K562 (cell line): ENCODE results near the gene SLC35A2. TPM values are rescaled to one million over a fixed set of nuclear protein-coding genes. Genes with fewer than 3 reads are reported as not detected.

Experiments
- CBX2 ChIP-seq: fragments of 200-600 bp; sonication (generic); IDR thresholded peaks from one replicate; pipeline ENCODE4 v1.6.1; 2012; ENCODE audit warnings: mild to moderate bottlenecking, low read length, inconsistent platforms; ENCODE audit not compliant: insufficient read depth, poor library complexity, severe bottlenecking
- CEBPB ChIP-seq: fragments of 450-650 bp; IDR thresholded peaks from 2 replicates; pipeline ENCODE4 v1.6.1; 2016; ENCODE audit warnings: missing genetic modification characterization, missing compliant biosample characterization
- CREB3 ChIP-seq: fragments of 450-650 bp; conservative IDR thresholded peaks from 2 replicates; pipeline ENCODE4 v1.6.1; 2016; ENCODE audit warnings: missing genetic modification characterization, low read depth, mild to moderate bottlenecking, missing compliant biosample characterization, moderate library complexity
- DACH1 ChIP-seq: fragments of 450-650 bp; IDR thresholded peaks from 2 replicates; pipeline ENCODE4 v1.6.1; 2018; ENCODE audit not compliant: partially characterized antibody
- ESRRB ChIP-seq: fragments of 250-450 bp; sonication (Bioruptor Pico); IDR thresholded peaks from 2 replicates; pipeline ENCODE4 v1.5.0; 2020; ENCODE audit warnings: mild to moderate bottlenecking, moderate library complexity, borderline replicate concordance
- ETS1 ChIP-seq: conservative IDR thresholded peaks from 2 replicates; pipeline ENCODE4 v1.6.1; 2011; ENCODE audit warnings: low read depth, mild to moderate bottlenecking, low read length; ENCODE audit not compliant: control insufficient read depth
- FOXJ2 ChIP-seq: fragments of 200-800 bp; sonication (Bioruptor generic); IDR thresholded peaks from 2 replicates; pipeline ENCODE4 v1.6.1; 2016; ENCODE audit warnings: missing genetic modification characterization, missing compliant biosample characterization
- GATA2 ChIP-seq: sonication (generic); formaldehyde crosslinking; IDR thresholded peaks from 2 replicates; pipeline ENCODE4 v1.4.0; 2020; ENCODE audit warnings: mild to moderate bottlenecking, missing genetic modification reagents
- GTF2B ChIP-seq: IDR thresholded peaks from 2 replicates; pipeline ENCODE4 v1.6.1; 2011; ENCODE audit not compliant: insufficient read length; ENCODE audit errors: extremely low read depth
- HDAC2 ChIP-seq: fragments of 450-650 bp; IDR thresholded peaks from 2 replicates; pipeline ENCODE4 v1.6.1; 2016; ENCODE audit warnings: mild to moderate bottlenecking
- HIVEP1 ChIP-seq: fragments of 250-450 bp; sonication (Bioruptor Pico); IDR thresholded peaks from 2 replicates; pipeline ENCODE4 v1.4.0; 2020; ENCODE audit warnings: mild to moderate bottlenecking
- HMG20A ChIP-seq: fragments of 450-650 bp; formaldehyde crosslinking; conservative IDR thresholded peaks from 2 replicates; pipeline ENCODE4 v1.4.0; 2020; ENCODE audit warnings: mild to moderate bottlenecking, mixed read lengths
- LEF1 ChIP-seq: fragments of 450-650 bp; IDR thresholded peaks from 2 replicates; pipeline ENCODE4 v1.6.1; 2016; ENCODE audit warnings: mild to moderate bottlenecking
- NFYB ChIP-seq: IDR thresholded peaks from 2 replicates; pipeline ENCODE4 v1.6.1; 2011; ENCODE audit warnings: mild to moderate bottlenecking, moderate library complexity; ENCODE audit not compliant: insufficient read length; ENCODE audit errors: extremely low read depth
- NONO ChIP-seq, 2 experiments: fragments of 200-400 bp in 1 of 2; fragments of 450-650 bp in 1 of 2; formaldehyde crosslinking in 1 of 2; IDR thresholded peaks; 2 replicates each; pipeline ENCODE4 v1.6.1; 2017; ENCODE audit warnings: low read depth in 2 of 2, mild to moderate bottlenecking in 2 of 2, moderate library complexity in 2 of 2, low read length in 1 of 2
- POLR2A ChIP-seq: fragments of 450-650 bp; conservative IDR thresholded peaks from 2 replicates; pipeline ENCODE4 v1.6.1; 2016
- TCF15 ChIP-seq: fragments of 250-450 bp; sonication (Bioruptor Pico); IDR thresholded peaks from 2 replicates; pipeline ENCODE4 v1.8.0; 2022; ENCODE audit warnings: moderate library complexity, mild to moderate bottlenecking, inconsistent platforms
- THRAP3 ChIP-seq: fragments of 450-650 bp; IDR thresholded peaks from 2 replicates; pipeline ENCODE4 v1.6.1; 2016; ENCODE audit warnings: mild to moderate bottlenecking, inconsistent platforms, borderline replicate concordance
- TRIM24 ChIP-seq, 2 experiments: fragments of 450-650 bp; IDR thresholded peaks; 2 replicates each; pipeline ENCODE4 v1.6.1; 2016
- U2AF1 ChIP-seq: fragments of 200-400 bp; formaldehyde crosslinking; optimal IDR thresholded peaks from 2 replicates; pipeline ENCODE3; 2017; ENCODE audit warnings: mild to moderate bottlenecking, low read depth, low read length, moderate library complexity
- ZBTB26 ChIP-seq: fragments of 450-650 bp; formaldehyde crosslinking; IDR thresholded peaks from 2 replicates; pipeline ENCODE4 v1.4.0; 2022; ENCODE audit warnings: missing genetic modification characterization
- ZBTB8A ChIP-seq: fragments of 450-650 bp; IDR thresholded peaks from 2 replicates; pipeline ENCODE4 v1.6.1; 2018; ENCODE audit warnings: mild to moderate bottlenecking, moderate library complexity; ENCODE audit not compliant: partially characterized antibody
- ZBTB9 ChIP-seq: fragments of 450-650 bp; formaldehyde crosslinking; IDR thresholded peaks from 2 replicates; pipeline ENCODE4 v1.4.0; 2020; ENCODE audit warnings: mild to moderate bottlenecking, moderate library complexity
- ZC3H4 ChIP-seq: sonication (generic); formaldehyde crosslinking; IDR thresholded peaks from 2 replicates; pipeline ENCODE4 v1.9.0; 2021; ENCODE audit warnings: missing genetic modification reagents, borderline replicate concordance
- ZNF12 ChIP-seq: sonication (generic); formaldehyde crosslinking; IDR thresholded peaks from 2 replicates; pipeline ENCODE4 v1.4.0; 2020; ENCODE audit warnings: mild to moderate bottlenecking, missing genetic modification reagents
- ZNF274 ChIP-seq: IDR thresholded peaks from 2 replicates; pipeline ENCODE4 v1.6.1; 2011; ENCODE audit warnings: low read depth, mild to moderate bottlenecking, low read length, moderate library complexity, borderline replicate concordance
- polyA plus RNA-seq, 8 experiments: library from polyadenylated mRNA; depleted of rRNA in 4 of 8; stranded (reverse) in 5 of 8; unstranded in 3 of 8; fragments of >200 nt; fragmentation: Nextera tagmentation in 2 of 8; fragmentation: Illumina TruSeq in 1 of 8; extraction: Ambion mirVana in 2 of 8; extraction: Trizol in 1 of 8; gene quantifications; 2 replicates each; pipeline versions ENCODE4 v1.2.1 to v1.2.3, GENCODE V29; 2011 to 2014; ENCODE audit warnings: inconsistent platforms in 1 of 8, missing spikeins in 1 of 8
- total RNA-seq, 7 experiments: library from RNA; depleted of rRNA in 6 of 7; stranded (reverse); fragments of >200 nt in 6 of 7; fragmentation: Illumina TruSeq in 2 of 7; extraction: Trizol in 2 of 7; gene quantifications; 2 replicates each; pipeline versions ENCODE4 v1.2.1 to v1.2.3, GENCODE V29; 2011 to 2021; ENCODE audit warnings: low replicate concordance in 1 of 7

SLC35A2 gene
- total and polyA plus RNA-seq, 9 of the 15 experiments (the other 6 are each of a cell fraction or from before 2014, with no cell fraction given) = 3.3 to 38.9 (median 20.0) TPM

GRCh38 chrX:48957477-48957826 lies 46.0 kb upstream of the SLC35A2 start, which contains the start of gene OTUD5 (continued):
- TF ChIP-seq CREB3 (tag) = no peak
- TF ChIP-seq NFYB = no peak
- TF ChIP-seq ZBTB9 = no peak
- TF ChIP-seq CBX2 = no peak
- TF ChIP-seq NONO (IDR thresholded peaks at IDR 0.05; ENCODE audit: low read depth in 2 of 2, low read length in 1 of 2) = no peak
- TF ChIP-seq ZNF274 = no peak
- no peak for TF ChIP-seq HMG20A (CRISPR knock-in tag)
- no peak for TF ChIP-seq DACH1
- TF ChIP-seq HIVEP1 (CRISPR knock-in tag) = no peak
- no peak for TF ChIP-seq TRIM24 (IDR thresholded peaks at IDR 0.05)
- no peak for TF ChIP-seq GTF2B
- no peak for TF ChIP-seq ZC3H4 (CRISPR knock-in tag)
- TF ChIP-seq TCF15 = no peak
- TF ChIP-seq ZNF12 (CRISPR knock-in tag) = no peak
- no peak for TF ChIP-seq FOXJ2
- no peak for TF ChIP-seq U2AF1
- TF ChIP-seq POLR2A = peak; percentile 44; the same call in 1 of the 2 replicates
- TF ChIP-seq ESRRB (CRISPR knock-in tag) = no peak
- TF ChIP-seq ZBTB26 (CRISPR knock-in tag) = no peak
- no peak for TF ChIP-seq GATA2 (CRISPR knock-in tag)
- no peak for TF ChIP-seq ZBTB8A
- no peak for TF ChIP-seq ETS1
- TF ChIP-seq THRAP3 = no peak
- TF ChIP-seq CEBPB (tag) = no peak
- TF ChIP-seq HDAC2 = no peak
- TF ChIP-seq LEF1 = no peak
